ENCODE results near the gene PSMC6.
"Not testable (repeated sequence)": the region's sequence is repeated elsewhere in the genome, so short reads cannot be mapped to it uniquely, and the experiment has no call there.

PSMC6 gene

GRCh38 chr14:52723514-52724359, 16.7 kb downstream of the PSMC6 start:
- no peak for DNase-seq (ENCODE audit: low read depth)
- no peak overlapping the region for H3K4me3 ChIP-seq (ENCODE audit: low read depth, low read length)
- TF ChIP-seq MYC (IDR thresholded peaks at IDR 0.05; ENCODE audit: low read depth, low read length): no peak
- no peak for TF ChIP-seq POLR2A (IDR thresholded peaks at IDR 0.05; ENCODE audit: extremely low read depth, insufficient read length)
- TF ChIP-seq, protein P1, sequence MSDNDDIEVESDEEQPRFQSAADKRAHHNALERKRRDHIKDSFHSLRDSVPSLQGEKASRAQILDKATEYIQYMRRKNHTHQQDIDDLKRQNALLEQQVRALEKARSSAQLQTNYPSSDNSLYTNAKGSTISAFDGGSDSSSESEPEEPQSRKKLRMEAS (IDR thresholded peaks at IDR 0.05; ENCODE audit: low read depth, low read length): no peak
- TF ChIP-seq CTCF (IDR thresholded peaks at IDR 0.05; ENCODE audit: low read depth, low read length): no peak

DNA sequence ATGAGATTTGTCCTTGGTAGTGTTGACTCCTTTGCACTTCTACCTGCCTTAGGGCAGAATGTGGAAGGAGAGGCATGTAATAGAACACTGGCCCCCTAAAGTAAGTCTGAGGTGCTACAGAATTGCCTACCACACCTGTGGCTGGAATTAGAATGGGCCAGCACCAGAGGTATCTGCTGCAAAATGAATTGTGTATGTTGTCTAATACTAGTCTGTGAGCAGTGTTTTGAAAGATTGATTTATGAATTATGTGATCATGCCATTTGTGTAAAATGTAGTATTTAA, 17.3 kb downstream of the PSMC6 start:
- H3K4me3 ChIP-seq (ENCODE audit: low read depth, low read length): no peak overlapping the region
- DNase-seq (ENCODE audit: low read depth): no peak
- no peak for TF ChIP-seq POLR2A (IDR thresholded peaks at IDR 0.05; ENCODE audit: extremely low read depth, insufficient read length)
- TF ChIP-seq, protein P1 (IDR thresholded peaks at IDR 0.05; ENCODE audit: low read depth, low read length): no peak
- no peak for TF ChIP-seq CTCF (IDR thresholded peaks at IDR 0.05; ENCODE audit: low read depth, low read length)
- TF ChIP-seq MYC (IDR thresholded peaks at IDR 0.05; ENCODE audit: low read depth, low read length): no peak

GRCh38 chr14:52727509-52727908, 20.5 kb downstream of the PSMC6 start:
- not testable (repeated sequence) for DNase-seq (ENCODE audit: low read depth); H3K4me3 ChIP-seq (ENCODE audit: low read depth, low read length)

- peak overlapping the region; percentile 18 for H3K4me3 ChIP-seq (ENCODE audit: low read depth, low read length)
- not testable (repeated sequence) for DNase-seq (ENCODE audit: low read depth)
These were observed 22.0 kb downstream of the PSMC6 start for GRCh38 chr14:52729035-52729434.

- H3K4me3 ChIP-seq (ENCODE audit: low read depth, low read length): peak overlapping the region; percentile 18
- TF ChIP-seq POLR2A (IDR thresholded peaks at IDR 0.05; ENCODE audit: extremely low read depth, insufficient read length): no peak
These were observed 22.6 kb downstream of the PSMC6 start for GRCh38 chr14:52729585-52729924.

DNA sequence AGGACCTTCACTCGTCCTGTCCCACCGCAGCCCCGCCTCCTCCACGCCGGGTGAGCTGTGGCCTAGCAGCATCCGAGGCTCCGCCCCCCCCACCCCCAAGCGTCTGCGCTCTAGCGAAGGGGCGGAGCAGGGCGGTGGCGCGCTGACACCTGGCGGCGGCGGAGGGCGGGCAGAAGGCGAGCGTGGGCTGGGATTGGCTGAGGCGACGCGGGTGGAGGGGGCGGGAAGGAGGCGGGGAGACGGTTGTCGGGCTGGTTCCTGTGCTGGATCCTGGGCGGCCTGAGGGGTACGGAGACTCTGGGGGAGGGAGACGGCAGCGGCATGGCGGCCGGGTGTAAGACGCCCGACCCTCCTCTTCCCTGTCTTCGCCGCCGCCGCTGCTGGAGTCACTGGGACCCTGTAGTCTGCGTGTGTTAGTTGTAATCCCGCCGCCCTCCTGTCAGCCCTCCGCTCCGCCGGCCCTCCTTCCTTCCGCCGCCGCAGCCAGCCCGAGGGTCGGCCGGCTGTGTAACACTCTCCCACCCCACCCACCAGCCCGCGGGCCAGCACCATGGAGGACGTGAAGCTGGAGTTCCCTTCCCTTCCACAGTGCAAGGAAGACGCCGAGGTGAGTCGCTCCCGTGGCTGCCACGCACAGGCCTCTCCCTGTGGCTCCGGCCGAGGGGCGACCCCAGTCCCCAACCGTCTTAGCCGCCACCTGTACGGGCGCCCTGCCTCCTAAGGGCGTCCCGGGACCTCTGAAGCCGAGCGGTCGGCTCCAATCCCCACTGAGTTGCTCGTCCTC, 23.1 kb downstream of the PSMC6 start, which contains the start of gene STYX:
STYX (plus strand) TSS at position 242 of the 784 bp plus-strand sequence; CDS start at position 551, 309 bp downstream.
- peak within 1 kb of the TSS; percentile 83 for H3K4me3 ChIP-seq (ENCODE audit: low read depth, low read length)
- TF ChIP-seq, protein P1 (IDR thresholded peaks at IDR 0.05; ENCODE audit: low read depth, low read length): peak; percentile 26; the same call in 1 of the 2 replicates
- TF ChIP-seq POLR2A (IDR thresholded peaks at IDR 0.05; ENCODE audit: extremely low read depth, insufficient read length): peak; percentile 68
- no peak for TF ChIP-seq CTCF (IDR thresholded peaks at IDR 0.05; ENCODE audit: low read depth, low read length)
- DNase-seq (ENCODE audit: low read depth): peak; percentile 98

More at GRCh38 chr14:52729585-52729924, 22.6 kb downstream of the PSMC6 start:
- no peak for DNase-seq (ENCODE audit: low read depth)

DNA sequence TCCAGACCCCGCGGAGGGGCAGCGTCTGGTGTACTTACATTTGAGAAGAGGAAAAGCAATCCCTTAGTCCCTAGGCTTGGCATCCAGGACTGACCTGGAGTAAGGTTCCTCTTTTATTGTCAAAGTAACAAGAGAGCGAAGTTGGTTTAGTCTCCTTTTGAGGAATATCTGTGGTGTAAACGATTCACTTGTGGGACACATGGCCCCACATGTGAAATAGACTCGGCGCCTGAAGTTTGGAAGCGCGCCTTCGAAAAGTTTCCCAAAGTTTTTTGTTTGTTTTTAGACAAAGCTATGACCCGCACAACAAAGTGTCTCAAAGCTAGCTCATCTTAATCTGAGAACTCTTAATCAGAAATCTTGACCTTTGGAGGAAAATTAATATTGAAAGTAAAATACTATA, 23.7 kb downstream of the PSMC6 start:
- DNase-seq (ENCODE audit: low read depth): no peak
- H3K4me3 ChIP-seq (ENCODE audit: low read depth, low read length): peak overlapping the region; percentile 83
- TF ChIP-seq MYC (IDR thresholded peaks at IDR 0.05; ENCODE audit: low read depth, low read length): no peak
- TF ChIP-seq, protein P1 (IDR thresholded peaks at IDR 0.05; ENCODE audit: low read depth, low read length): no peak

DNA sequence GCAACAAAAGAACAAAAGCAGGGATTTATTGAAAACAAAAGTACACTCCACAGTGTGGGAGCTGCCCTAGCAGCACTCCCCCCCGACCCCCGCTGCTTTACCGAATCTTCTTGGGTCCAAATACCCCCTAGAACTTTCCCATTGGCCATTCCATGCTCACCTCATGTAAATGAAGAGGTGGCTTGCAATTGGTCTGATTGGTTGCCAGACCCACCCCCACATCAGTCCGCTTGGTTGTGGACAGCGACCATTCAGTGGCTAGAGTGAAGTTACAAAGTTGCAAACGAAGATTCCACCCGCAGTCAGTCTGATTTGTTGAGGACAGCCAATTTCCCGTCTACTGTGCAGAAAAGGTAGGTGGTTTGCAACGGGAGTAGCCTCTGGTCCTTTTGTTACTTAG, 26.8 kb downstream of the PSMC6 start:
- no peak for DNase-seq (ENCODE audit: low read depth)
- no peak overlapping the region for H3K4me3 ChIP-seq (ENCODE audit: low read depth, low read length)
- TF ChIP-seq POLR2A (IDR thresholded peaks at IDR 0.05; ENCODE audit: extremely low read depth, insufficient read length): no peak
- TF ChIP-seq, protein P1 (IDR thresholded peaks at IDR 0.05; ENCODE audit: low read depth, low read length): no peak
- TF ChIP-seq CTCF (IDR thresholded peaks at IDR 0.05; ENCODE audit: low read depth, low read length): no peak
- no peak for TF ChIP-seq MYC (IDR thresholded peaks at IDR 0.05; ENCODE audit: low read depth, low read length)
